Measurements from ENCODE around the gene GALNS.

GALNS gene

GRCh38 chr16:88841521-88842307, 15.0 kb downstream of the GALNS start:
- Histone ChIP-seq H3K4me3 (ENCODE audit: insufficient read depth, low read length, poor library complexity, severe bottlenecking) (no peak overlapping the region), H3K9me2 (replicated peaks; ENCODE audit: insufficient read depth, low read length) (no peaks in the 10 kb centered on the region), H3K27me3 (ENCODE audit: low read length) (no peaks in the 10 kb centered on the region), H3K27ac (ENCODE audit: low read depth, low read length) (no peak overlapping the region), H4K20me1 (ENCODE audit: low read depth, low read length) (no peaks in the 10 kb centered on the region), H3K36me3 (ENCODE audit: low read length) (no peaks in the 10 kb centered on the region), H2AFZ (ENCODE audit: low read depth, low read length, severe bottlenecking) (no peak overlapping the region), H3K79me2 (ENCODE audit: insufficient read depth, low read length) (no peaks in the 10 kb centered on the region), H3K9me3 (ENCODE audit: insufficient read depth, low read length) (no peaks in the 10 kb centered on the region), H3F3A (ENCODE audit: insufficient read depth) (no peaks in the 10 kb centered on the region), H3K9ac (ENCODE audit: low read length) (no peak overlapping the region), H3K4me2 (ENCODE audit: low read depth, low read length, poor library complexity, severe bottlenecking) (no peak overlapping the region)
- TF ChIP-seq CTCF (IDR thresholded peaks at IDR 0.05; ENCODE audit: insufficient read depth, low read length, poor library complexity, severe bottlenecking) (no peak), EZH2phosphoT487 (conservative IDR thresholded peaks at IDR 0.05; ENCODE audit: low read length) (no peak)

- no peak overlapping the region for H3K4me2 ChIP-seq (ENCODE audit: low read depth, low read length, poor library complexity, severe bottlenecking)
- TF ChIP-seq EZH2phosphoT487 (conservative IDR thresholded peaks at IDR 0.05; ENCODE audit: low read length) (no peak), CTCF (IDR thresholded peaks at IDR 0.05; ENCODE audit: insufficient read depth, low read length, poor library complexity, severe bottlenecking) (no peak)
- H3K4me3 ChIP-seq (ENCODE audit: insufficient read depth, low read length, poor library complexity, severe bottlenecking): no peak overlapping the region
- H3F3A ChIP-seq (ENCODE audit: insufficient read depth): no peaks in the 10 kb centered on the region
- no peaks in the 10 kb centered on the region for H4K20me1 ChIP-seq (ENCODE audit: low read depth, low read length)
- no peaks in the 10 kb centered on the region for H3K9me2 ChIP-seq (replicated peaks; ENCODE audit: insufficient read depth, low read length)
- no peak overlapping the region for H2AFZ ChIP-seq (ENCODE audit: low read depth, low read length, severe bottlenecking)
- H3K79me2 ChIP-seq (ENCODE audit: insufficient read depth, low read length): no peaks in the 10 kb centered on the region
- no peaks in the 10 kb centered on the region for H3K36me3 ChIP-seq (ENCODE audit: low read length)
- H3K27me3 ChIP-seq (ENCODE audit: low read length): no peaks in the 10 kb centered on the region
- H3K9me3 ChIP-seq (ENCODE audit: insufficient read depth, low read length): no peaks in the 10 kb centered on the region
- H3K9ac ChIP-seq (ENCODE audit: low read length): no peak overlapping the region
- no peak overlapping the region for H3K27ac ChIP-seq (ENCODE audit: low read depth, low read length)
These were observed 16.0 kb downstream of the GALNS start for GRCh38 chr16:88840600-88841215.

- Histone ChIP-seq H3K4me3 (ENCODE audit: insufficient read depth, low read length, poor library complexity, severe bottlenecking) (no peak overlapping the region), H2AFZ (ENCODE audit: low read depth, low read length, severe bottlenecking) (no peak overlapping the region), H3F3A (ENCODE audit: insufficient read depth) (no peaks in the 10 kb centered on the region), H3K79me2 (ENCODE audit: insufficient read depth, low read length) (no peaks in the 10 kb centered on the region), H3K9ac (ENCODE audit: low read length) (no peak overlapping the region), H3K27me3 (ENCODE audit: low read length) (no peaks in the 10 kb centered on the region), H3K27ac (ENCODE audit: low read depth, low read length) (no peak overlapping the region), H3K9me3 (ENCODE audit: insufficient read depth, low read length) (no peaks in the 10 kb centered on the region), H3K4me2 (ENCODE audit: low read depth, low read length, poor library complexity, severe bottlenecking) (no peak overlapping the region), H4K20me1 (ENCODE audit: low read depth, low read length) (no peaks in the 10 kb centered on the region), H3K36me3 (ENCODE audit: low read length) (no peaks in the 10 kb centered on the region), H3K9me2 (replicated peaks; ENCODE audit: insufficient read depth, low read length) (no peaks in the 10 kb centered on the region)
- TF ChIP-seq EZH2phosphoT487 (conservative IDR thresholded peaks at IDR 0.05; ENCODE audit: low read length): no peak
- no peak for TF ChIP-seq CTCF (IDR thresholded peaks at IDR 0.05; ENCODE audit: insufficient read depth, low read length, poor library complexity, severe bottlenecking)
These were observed 16.8 kb downstream of the GALNS start for GRCh38 chr16:88839745-88840599.

Data from SU-DHL-6 (cell line).